HepG2 (cell line): Measurements from ENCODE around the gene DDX49. TPM values are rescaled to one million over a fixed set of nuclear protein-coding genes. Genes with fewer than 3 reads are reported as not detected.
"Not testable (repeated sequence)": the region's sequence is repeated elsewhere in the genome, so short reads cannot be mapped to it uniquely, and the experiment has no call there.

Experiments used
- ATAC-seq: fragments of 200-7000 bp; cut with Tn5 transposase; 3 replicates; pipeline ENCODE4 v1.9.1; 2020; ENCODE audit warnings: mild to moderate bottlenecking, moderate library complexity
- BruUV-seq: library from RNA; stranded (reverse); fragments of 400-500 nt; replicated peaks from 2 replicates; lab custom pipeline; 2021; lab: Mats Ljungman, UMichigan
- CTCF ChIA-PET: fragments of 300-600 bp; formaldehyde crosslinking; extraction: SDS; loops from one replicate; lab custom pipeline; 2021; ENCODE audit warnings: low total read pairs, inconsistent platforms, low intra/inter-chr PET ratio; lab: Yijun Ruan, JAX
- POLR2A ChIA-PET: fragments of 350-600 bp; sonication (Branson Sonifier 250); formaldehyde crosslinking; loops from one replicate; lab custom pipeline; 2020; ENCODE audit warnings: antibody characterized with exemption, inconsistent platforms; lab: Yijun Ruan, JAX
- DNase-seq: peaks from one replicate; pipeline ENCODE4 v3.0.0-alpha.2; 2015; ENCODE audit warnings: low spot score
- FAIRE-seq: peaks from 3 replicates; lab custom pipeline; 2011; peaks lifted over from hg19 to GRCh38; lab: Jason Lieb, UNC
- H2AFZ ChIP-seq: one replicate; pipeline ENCODE4 v1.6.1; 2011; ENCODE audit warnings: low read length, inconsistent platforms
- H3K27ac ChIP-seq: fragments of 300-600 bp; 3 replicates; pipeline ENCODE4 v1.8.0; 2011; ENCODE audit warnings: mixed run types, mild to moderate bottlenecking, mixed read lengths, low read length, inconsistent platforms; ENCODE audit not compliant: insufficient read depth; ENCODE audit errors: extremely low read length
- H3K27me3 ChIP-seq, 2 experiments: fragments of 200-600 bp in 1 of 2; 2 replicates in 1 of 2; 3 replicates in 1 of 2; pipeline versions ENCODE4 v1.6.0 to v1.8.0; 2011; ENCODE audit warnings: low read length in 2 of 2, mild to moderate bottlenecking in 2 of 2, moderate library complexity in 2 of 2, inconsistent platforms in 1 of 2; ENCODE audit not compliant: insufficient read depth in 2 of 2, control insufficient read depth in 1 of 2
- H3K36me3 ChIP-seq, 2 experiments: fragments of 200-600 bp in 1 of 2; replicated peaks in 1 of 2; 2 replicates in 1 of 2; 3 replicates in 1 of 2; pipeline versions ENCODE4 v1.5.1 to v1.8.0; 2011; ENCODE audit warnings: low read length in 2 of 2, inconsistent platforms in 1 of 2; ENCODE audit not compliant: insufficient read depth in 2 of 2, control insufficient read depth in 1 of 2
- H3K4me1 ChIP-seq: 2 replicates; pipeline ENCODE4 v1.5.1; 2012; ENCODE audit warnings: low read length, inconsistent platforms; ENCODE audit not compliant: insufficient read depth
- H3K4me2 ChIP-seq: 2 replicates; pipeline ENCODE4 v1.6.0; 2011; ENCODE audit warnings: low read depth, low read length, inconsistent platforms
- H3K4me3 ChIP-seq, 3 experiments: fragments of 200-600 bp in 1 of 3; sonication (generic), shearing (Covaris generic) in 1 of 3; replicated peaks in 1 of 3; 2 replicates each; pipeline ENCODE4 v1.5.1; 2011 to 2016; ENCODE audit warnings: low read length in 3 of 3, inconsistent platforms in 2 of 3, low read depth in 2 of 3, mild to moderate bottlenecking in 2 of 3, control low read depth in 1 of 3, mixed read lengths in 1 of 3; ENCODE audit not compliant: insufficient read depth in 1 of 3
- H3K79me2 ChIP-seq: one replicate; pipeline ENCODE4 v1.6.1; 2011; ENCODE audit warnings: low read length, inconsistent platforms; ENCODE audit not compliant: insufficient read depth
- H3K9ac ChIP-seq: 2 replicates; pipeline ENCODE4 v1.6.0; 2011; ENCODE audit warnings: mild to moderate bottlenecking, low read depth, low read length, inconsistent platforms; ENCODE audit not compliant: insufficient read depth
- H3K9me3 ChIP-seq: 2 replicates; pipeline ENCODE4 v1.5.1; 2012; ENCODE audit warnings: mild to moderate bottlenecking, low read length
- H4K20me1 ChIP-seq: 2 replicates; pipeline ENCODE4 v1.6.0; 2011; ENCODE audit warnings: inconsistent platforms, mild to moderate bottlenecking, low read length, moderate library complexity; ENCODE audit not compliant: insufficient read depth
- HHEX ChIP-seq: IDR thresholded peaks from 2 replicates; pipeline ENCODE4 v1.6.1; 2016; ENCODE audit warnings: control low read depth
- HOXA3 ChIP-seq: sonication (generic); formaldehyde crosslinking; IDR thresholded peaks from 2 replicates; pipeline ENCODE4 v1.5.0; 2020; ENCODE audit warnings: missing genetic modification reagents
- MED8 ChIP-seq: sonication (generic); formaldehyde crosslinking; IDR thresholded peaks from 2 replicates; pipeline ENCODE4 v1.8.1; 2023; ENCODE audit warnings: mild to moderate bottlenecking, missing genetic modification reagents; ENCODE audit not compliant: insufficient replicate concordance
- MTF1 ChIP-seq: sonication (generic); formaldehyde crosslinking; IDR thresholded peaks from 2 replicates; pipeline ENCODE4 v1.5.0; 2020; ENCODE audit warnings: missing genetic modification reagents
- ZBTB38 ChIP-seq: sonication (generic); formaldehyde crosslinking; IDR thresholded peaks from 2 replicates; pipeline ENCODE4 v1.5.1; 2020; ENCODE audit warnings: mild to moderate bottlenecking, missing genetic modification reagents
- ZNF253 ChIP-seq: sonication (generic); formaldehyde crosslinking; IDR thresholded peaks from 2 replicates; pipeline ENCODE4 v1.8.0; 2022; ENCODE audit warnings: mild to moderate bottlenecking, missing genetic modification reagents, borderline replicate concordance
- ZNF337 ChIP-seq: sonication (generic); formaldehyde crosslinking; IDR thresholded peaks from 2 replicates; pipeline ENCODE4 v1.5.1; 2020; ENCODE audit warnings: missing genetic modification reagents, low read depth, mild to moderate bottlenecking, borderline replicate concordance
- WGBS: methylation state at CpG from one replicate; pipeline ENCODE4 v1.1.6; 2017; ENCODE audit warnings: low lambda C conversion rate; 5-methylcytosine and 5-hydroxymethylcytosine counted together
- in situ Hi-C: cut with HindIII; loops from 2 replicates; pipeline ENCODE4 v1.10.0; 2017; ENCODE audit warnings: low pct_unique_long_range_greater_than_20kb; ENCODE audit not compliant: extremely low pct_ligation_motif_present
- intact Hi-C: fragments of 100-400 bp; cut with micrococcal nuclease; formaldehyde crosslinking; loops from one replicate; pipeline ENCODE4 v1.10.0; 2022; ENCODE audit not compliant: unreplicated experiment
- polyA plus RNA-seq, 8 experiments: library from polyadenylated mRNA; depleted of rRNA in 3 of 8; stranded (reverse) in 7 of 8; unstranded in 1 of 8; fragments of >200 nt; fragmentation: Illumina TruSeq in 4 of 8; extraction: Trizol in 4 of 8; gene quantifications; 2 replicates each; pipeline versions ENCODE4 v1.2.1 to v1.2.3, GENCODE V29; 2011 to 2016; ENCODE audit warnings: low read depth in 4 of 8, missing spikeins in 1 of 8, mixed read lengths in 1 of 8; ENCODE audit not compliant: insufficient read depth in 1 of 8
- total RNA-seq, 5 experiments: library from RNA; depleted of rRNA; stranded (reverse); fragments of >200 nt; fragmentation: Illumina TruSeq; extraction: Trizol; gene quantifications; 2 replicates each; pipeline ENCODE4 v1.2.3, GENCODE V29; 2016; ENCODE audit warnings: low read depth in 1 of 5
- TF ChIP-seq, protein P1 (sequence below): sonication (generic); formaldehyde crosslinking; IDR thresholded peaks from 2 replicates; pipeline ENCODE4 v1.9.0; 2022; ENCODE audit warnings: low read depth, missing genetic modification reagents

The DDX49 gene
- total and polyA plus RNA-seq, 2 of the 13 experiments (the other 11 are each of a cell fraction or from before 2014, with no cell fraction given) = 27.0 to 46.2 TPM

DNA sequence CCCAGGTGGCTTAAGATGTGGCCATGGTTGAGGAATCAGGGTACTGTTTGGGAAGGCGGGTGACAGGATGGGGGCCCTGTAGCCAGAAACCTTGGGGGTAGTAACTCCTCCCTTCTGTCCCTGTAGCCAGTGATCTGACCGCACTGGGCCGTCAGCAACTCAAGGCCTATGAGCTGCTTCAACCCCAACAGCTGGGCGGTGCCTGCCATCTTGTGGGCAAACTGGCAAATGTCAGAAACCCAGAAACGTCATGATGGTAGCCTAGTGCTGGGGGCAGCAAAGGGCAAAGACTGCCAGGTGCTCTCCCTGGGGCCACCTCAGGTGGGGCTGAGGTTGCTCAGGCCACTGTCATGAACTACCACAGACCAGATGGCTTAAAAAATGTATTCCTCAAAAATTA lies 3.9 kb upstream of the DDX49 start (continued):
- TF ChIP-seq, protein P1, sequence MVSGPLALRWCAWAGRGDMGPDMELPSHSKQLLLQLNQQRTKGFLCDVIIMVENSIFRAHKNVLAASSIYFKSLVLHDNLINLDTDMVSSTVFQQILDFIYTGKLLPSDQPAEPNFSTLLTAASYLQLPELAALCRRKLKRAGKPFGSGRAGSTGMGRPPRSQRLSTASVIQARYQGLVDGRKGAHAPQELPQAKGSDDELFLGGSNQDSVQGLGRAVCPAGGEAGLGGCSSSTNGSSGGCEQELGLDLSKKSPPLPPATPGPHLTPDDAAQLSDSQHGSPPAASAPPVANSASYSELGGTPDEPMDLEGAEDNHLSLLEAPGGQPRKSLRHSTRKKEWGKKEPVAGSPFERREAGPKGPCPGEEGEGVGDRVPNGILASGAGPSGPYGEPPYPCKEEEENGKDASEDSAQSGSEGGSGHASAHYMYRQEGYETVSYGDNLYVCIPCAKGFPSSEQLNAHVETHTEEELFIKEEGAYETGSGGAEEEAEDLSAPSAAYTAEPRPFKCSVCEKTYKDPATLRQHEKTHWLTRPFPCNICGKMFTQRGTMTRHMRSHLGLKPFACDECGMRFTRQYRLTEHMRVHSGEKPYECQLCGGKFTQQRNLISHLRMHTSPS (CRISPR knock-in tag) = no peak
- TF ChIP-seq MED8 (CRISPR knock-in tag) = no peak
- no peak for TF ChIP-seq MTF1 (CRISPR knock-in tag)
- no peak for TF ChIP-seq HHEX
- no peak for TF ChIP-seq ZNF337
- TF ChIP-seq HOXA3 (CRISPR knock-in tag) = 0 out of 2 replicates have a peak, but pooled peaks have one; percentile 22
- TF ChIP-seq ZNF253 (CRISPR knock-in tag) = 0 out of 2 replicates have a peak, but pooled peaks have one; percentile 23

DNA sequence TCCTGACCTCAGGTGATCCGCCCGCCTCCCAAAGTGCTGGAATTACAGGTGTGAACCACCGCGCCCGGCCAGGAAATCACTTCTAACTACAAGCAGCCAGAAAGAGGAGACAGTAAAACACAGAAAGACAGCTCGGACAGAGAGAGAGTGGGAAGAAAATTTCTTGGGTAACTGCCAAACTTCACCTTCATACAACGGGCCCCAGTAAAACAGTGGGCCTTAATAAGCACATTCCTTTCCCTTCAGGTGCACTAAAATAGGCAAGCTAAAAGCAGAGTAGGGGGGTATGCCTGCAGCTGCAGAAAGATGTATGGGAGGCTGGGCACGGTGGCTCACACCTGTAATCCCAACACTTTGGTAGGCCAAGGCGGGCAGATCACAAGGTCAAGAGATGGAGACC lies 1.9 kb upstream of the DDX49 start:
- H3K27me3 ChIP-seq, H2AFZ ChIP-seq, DNase-seq, H3K27ac ChIP-seq, ATAC-seq, H3K9me3 ChIP-seq, FAIRE-seq, CTCF ChIA-PET, BruUV-seq, intact Hi-C loops, in situ Hi-C loops: not testable (repeated sequence)
- 0 out of 2 replicates have a peak, but pooled peaks have one; percentile 25 for TF ChIP-seq ZBTB38 (CRISPR knock-in tag)
- H3K4me2 ChIP-seq = peak overlapping the region; percentile 72
- H3K9ac ChIP-seq = 0 out of 2 replicates have a peak overlapping the region, but pooled peaks have one; percentile 96
- peaks cover 28% of the 10 kb centered on the region; the same call in 1 of the 2 replicates for H4K20me1 ChIP-seq
- H3K36me3 ChIP-seq = peaks cover 15 to 28% of the 10 kb centered on the region in 2 experiments
- POLR2A ChIA-PET = interaction anchor here (2.0 kb wide), 1 partner anchor 11 kb away, joined by 6 read pairs; no protein-coding TSS in a partner anchor
- peak overlapping the region; percentile 74 to 95 (median 85); a peak in 4 of 6 replicates for H3K4me3 ChIP-seq
- H3K4me1 ChIP-seq = peaks cover 35% of the 10 kb centered on the region
- 76% methylated on average over 9 of the region's 9 CpGs for WGBS
- H3K79me2 ChIP-seq = peaks cover 49% of the 10 kb centered on the region
